Neural cell (in vitro differentiated cells): ENCODE data around the gene GFM1. TPM values are rescaled to one million over a fixed set of nuclear protein-coding genes. Genes with fewer than 3 reads are reported as not detected.

ENCODE experiments used
- H2AFZ ChIP-seq: fragments of 200-600, 300-800 bp; sonication (generic), shearing (Covaris generic); 2 replicates; pipeline ENCODE4 v1.6.0; 2014; ENCODE audit warnings: low read depth, mild to moderate bottlenecking, antibody characterized with exemption, low read length, moderate library complexity
- H3F3A ChIP-seq: fragments of 200-600 bp; shearing (Covaris generic); 2 replicates; pipeline ENCODE4 v1.6.1; 2016; ENCODE audit warnings: mild to moderate bottlenecking, moderate library complexity, mixed read lengths, antibody characterized with exemption, low read length; ENCODE audit not compliant: insufficient read depth, poor library complexity, severe bottlenecking
- H3K27ac ChIP-seq: fragments of 200-600, 300-800 bp; sonication (generic), shearing (Covaris generic); 2 replicates; pipeline ENCODE4 v1.5.1; 2014; ENCODE audit warnings: mild to moderate bottlenecking, low read length, moderate library complexity
- H3K27me3 ChIP-seq: fragments of 300-800, 200-600 bp; sonication (generic), shearing (Covaris generic); 2 replicates; pipeline ENCODE4 v1.6.0; 2014; ENCODE audit warnings: mild to moderate bottlenecking, low read depth, low read length, moderate library complexity; ENCODE audit not compliant: insufficient read depth
- H3K36me3 ChIP-seq: fragments of 300-800, 200-600 bp; sonication (generic), shearing (Covaris generic); 2 replicates; pipeline ENCODE4 v1.5.1; 2014; ENCODE audit warnings: mild to moderate bottlenecking, antibody characterized with exemption, low read length, moderate library complexity; ENCODE audit not compliant: insufficient read depth
- H3K4me2 ChIP-seq: fragments of 300-800, 200-600 bp; sonication (generic), shearing (Covaris generic); 2 replicates; pipeline ENCODE4 v1.6.0; 2014; ENCODE audit warnings: mild to moderate bottlenecking, low read length
- H3K4me3 ChIP-seq: fragments of 300-800, 200-600 bp; sonication (generic), shearing (Covaris generic); 2 replicates; pipeline ENCODE4 v1.5.1; 2014; ENCODE audit warnings: mild to moderate bottlenecking, low read length, moderate library complexity
- H3K79me2 ChIP-seq: fragments of 200-600 bp; shearing (Covaris generic); replicated peaks from 2 replicates; pipeline ENCODE4 v1.6.0; 2014; ENCODE audit warnings: mild to moderate bottlenecking, low read length, moderate library complexity; ENCODE audit not compliant: insufficient read depth
- H3K9ac ChIP-seq: fragments of 300-800, 200-600 bp; sonication (generic), shearing (Covaris generic); 2 replicates; pipeline ENCODE4 v1.6.1; 2016; ENCODE audit warnings: mild to moderate bottlenecking, low read length, mixed read lengths
- H3K9me2 ChIP-seq: fragments of 200-600 bp; shearing (Covaris generic); 2 replicates; pipeline ENCODE4 v1.6.1; 2016; ENCODE audit warnings: mild to moderate bottlenecking, low read length, mixed read lengths; ENCODE audit not compliant: insufficient read depth
- H3K9me3 ChIP-seq: fragments of 200-600, 300-800 bp; sonication (generic), shearing (Covaris generic); 2 replicates; pipeline ENCODE4 v1.6.1; 2016; ENCODE audit warnings: mild to moderate bottlenecking, mixed run types, low read length, moderate library complexity, mixed read lengths
- H4K20me1 ChIP-seq: fragments of 200-600 bp; shearing (Covaris generic); 2 replicates; pipeline ENCODE4 v1.6.1; 2016; ENCODE audit warnings: mild to moderate bottlenecking, mixed run types; ENCODE audit not compliant: insufficient read depth
- EP300 ChIP-seq: fragments of 450-650 bp; conservative IDR thresholded peaks from 2 replicates; pipeline ENCODE4 v1.6.1; 2014; ENCODE audit warnings: antibody characterized with exemption, mild to moderate bottlenecking, moderate library complexity; ENCODE audit not compliant: poor library complexity, severe bottlenecking
- EZH2 ChIP-seq: fragments of 200-600, 300-800 bp; shearing (Covaris generic), sonication (generic); IDR thresholded peaks from 2 replicates; pipeline ENCODE4 v1.6.1; 2014; ENCODE audit warnings: antibody characterized with exemption, low read length, borderline replicate concordance, mild to moderate bottlenecking; ENCODE audit not compliant: insufficient read depth, poor library complexity, severe bottlenecking
- MXI1 ChIP-seq: fragments of 450-650 bp; conservative IDR thresholded peaks from 2 replicates; pipeline ENCODE4 v1.6.1; 2014; ENCODE audit warnings: antibody characterized with exemption, mild to moderate bottlenecking; ENCODE audit not compliant: poor library complexity, severe bottlenecking
- POLR2AphosphoS5 ChIP-seq: IDR thresholded peaks from 2 replicates; pipeline ENCODE4 v1.6.1; 2012
- RAD21 ChIP-seq: fragments of 450-650 bp; conservative IDR thresholded peaks from 2 replicates; pipeline ENCODE4 v1.6.1; 2014; ENCODE audit warnings: antibody characterized with exemption, mild to moderate bottlenecking, moderate library complexity
- SMC3 ChIP-seq: fragments of 450-650 bp; conservative IDR thresholded peaks from 2 replicates; pipeline ENCODE4 v1.6.1; 2014; ENCODE audit warnings: antibody characterized with exemption, mild to moderate bottlenecking, moderate library complexity; ENCODE audit not compliant: poor library complexity
- TAF1 ChIP-seq: IDR thresholded peaks from 2 replicates; pipeline ENCODE4 v1.6.1; 2012; ENCODE audit warnings: low read depth
- polyA plus RNA-seq: library from polyadenylated mRNA; depleted of rRNA; stranded (reverse); fragments of >200 nt; gene quantifications from 2 replicates; pipeline ENCODE4 v1.2.3, GENCODE V29; 2014
- TF ChIP-seq, protein P1 (sequence below): IDR thresholded peaks from 2 replicates; pipeline ENCODE4 v1.6.1; 2012; ENCODE audit warnings: borderline replicate concordance
- TF ChIP-seq, protein P2 (sequence below): fragments of 450-650 bp; IDR thresholded peaks from 2 replicates; pipeline ENCODE4 v1.5.1; 2014; ENCODE audit warnings: antibody characterized with exemption, mild to moderate bottlenecking, moderate library complexity; ENCODE audit not compliant: poor library complexity, severe bottlenecking

Gene GFM1
- polyA plus RNA-seq, 1 donor from 2014 or later, result 67.1 TPM

DNA sequence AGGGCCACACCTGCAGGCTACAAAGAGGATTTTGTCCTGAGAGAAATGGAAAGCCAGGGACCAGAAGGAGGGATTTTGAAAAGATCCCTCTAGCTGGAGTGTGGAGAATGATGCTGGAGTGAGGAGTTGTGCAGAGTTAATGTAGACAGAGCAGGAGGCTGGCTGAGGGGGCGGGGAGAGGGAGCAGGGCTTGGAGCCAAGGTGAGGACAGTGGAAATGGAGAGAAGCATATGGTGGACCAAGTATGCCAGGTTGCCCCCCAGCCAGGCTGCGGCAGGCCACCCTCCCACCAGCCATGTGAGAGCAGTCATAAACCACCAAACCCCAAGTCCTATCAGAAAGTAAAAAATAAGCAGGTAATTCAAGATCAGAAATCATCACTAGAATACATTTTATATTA lies 73.2 kb downstream of the GFM1 start:
- Histone ChIP-seq H3K4me2 (no peak overlapping the region), H3K27ac (no peak overlapping the region), H3F3A (no peaks in the 10 kb centered on the region), H3K9me2 (no peaks in the 10 kb centered on the region), H4K20me1 (no peaks in the 10 kb centered on the region), H3K9me3 (no peaks in the 10 kb centered on the region), H3K9ac (no peak overlapping the region), H2AFZ (no peak overlapping the region), H3K79me2 (no peaks in the 10 kb centered on the region), H3K27me3 (no peaks in the 10 kb centered on the region), H3K36me3 (no peaks in the 10 kb centered on the region), H3K4me3 (no peak overlapping the region)
- TF ChIP-seq SMC3 (no peak), RAD21 (no peak)
- TF ChIP-seq, protein P1, sequence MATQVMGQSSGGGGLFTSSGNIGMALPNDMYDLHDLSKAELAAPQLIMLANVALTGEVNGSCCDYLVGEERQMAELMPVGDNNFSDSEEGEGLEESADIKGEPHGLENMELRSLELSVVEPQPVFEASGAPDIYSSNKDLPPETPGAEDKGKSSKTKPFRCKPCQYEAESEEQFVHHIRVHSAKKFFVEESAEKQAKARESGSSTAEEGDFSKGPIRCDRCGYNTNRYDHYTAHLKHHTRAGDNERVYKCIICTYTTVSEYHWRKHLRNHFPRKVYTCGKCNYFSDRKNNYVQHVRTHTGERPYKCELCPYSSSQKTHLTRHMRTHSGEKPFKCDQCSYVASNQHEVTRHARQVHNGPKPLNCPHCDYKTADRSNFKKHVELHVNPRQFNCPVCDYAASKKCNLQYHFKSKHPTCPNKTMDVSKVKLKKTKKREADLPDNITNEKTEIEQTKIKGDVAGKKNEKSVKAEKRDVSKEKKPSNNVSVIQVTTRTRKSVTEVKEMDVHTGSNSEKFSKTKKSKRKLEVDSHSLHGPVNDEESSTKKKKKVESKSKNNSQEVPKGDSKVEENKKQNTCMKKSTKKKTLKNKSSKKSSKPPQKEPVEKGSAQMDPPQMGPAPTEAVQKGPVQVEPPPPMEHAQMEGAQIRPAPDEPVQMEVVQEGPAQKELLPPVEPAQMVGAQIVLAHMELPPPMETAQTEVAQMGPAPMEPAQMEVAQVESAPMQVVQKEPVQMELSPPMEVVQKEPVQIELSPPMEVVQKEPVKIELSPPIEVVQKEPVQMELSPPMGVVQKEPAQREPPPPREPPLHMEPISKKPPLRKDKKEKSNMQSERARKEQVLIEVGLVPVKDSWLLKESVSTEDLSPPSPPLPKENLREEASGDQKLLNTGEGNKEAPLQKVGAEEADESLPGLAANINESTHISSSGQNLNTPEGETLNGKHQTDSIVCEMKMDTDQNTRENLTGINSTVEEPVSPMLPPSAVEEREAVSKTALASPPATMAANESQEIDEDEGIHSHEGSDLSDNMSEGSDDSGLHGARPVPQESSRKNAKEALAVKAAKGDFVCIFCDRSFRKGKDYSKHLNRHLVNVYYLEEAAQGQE, result no peak

DNA sequence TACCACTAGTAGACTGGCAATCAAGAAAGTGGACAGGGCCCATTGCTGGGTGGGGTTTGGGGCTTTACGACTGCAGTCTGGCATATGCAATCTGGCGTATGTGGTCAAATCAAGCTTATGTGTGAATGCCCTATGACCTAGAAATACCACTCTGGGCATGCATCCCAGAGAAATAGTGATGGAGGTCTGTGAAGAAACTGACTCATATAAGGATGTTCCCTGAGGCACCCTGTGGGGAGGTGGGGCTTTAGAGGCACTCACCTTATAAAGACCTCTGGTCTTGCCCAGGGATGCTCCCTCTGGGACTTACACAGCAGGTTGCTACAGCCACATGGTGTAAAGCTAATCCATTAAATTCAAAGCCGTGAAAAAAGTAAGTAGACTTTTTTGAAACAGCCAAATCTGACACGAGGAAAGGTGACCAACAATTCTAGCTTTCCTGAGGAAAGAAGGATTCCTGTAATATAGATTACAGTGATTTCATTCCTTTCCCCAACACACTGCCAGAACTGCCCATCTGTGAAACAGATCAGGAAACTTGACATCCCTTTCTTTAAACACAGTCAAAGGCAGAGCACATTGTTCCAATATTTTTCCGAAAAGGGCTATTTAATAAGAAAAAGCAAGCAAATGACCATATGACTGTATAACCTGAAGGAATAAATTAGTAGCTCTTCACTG lies 74.3 kb downstream of the GFM1 start:
- H3K27ac ChIP-seq, result no peak overlapping the region
- H3K27me3 ChIP-seq, result no peaks in the 10 kb centered on the region
- H3K4me2 ChIP-seq, result no peak overlapping the region
- H3K9me2 ChIP-seq, result no peaks in the 10 kb centered on the region
- H3K4me3 ChIP-seq, result no peak overlapping the region
- no peak overlapping the region for H3K9ac ChIP-seq
- H3K79me2 ChIP-seq, result no peaks in the 10 kb centered on the region
- no peaks in the 10 kb centered on the region for H4K20me1 ChIP-seq
- no peak for TF ChIP-seq POLR2AphosphoS5
- no peak for TF ChIP-seq SMC3
- TF ChIP-seq RAD21, result no peak
- TF ChIP-seq EZH2, result no peak
- TF ChIP-seq, protein P2, sequence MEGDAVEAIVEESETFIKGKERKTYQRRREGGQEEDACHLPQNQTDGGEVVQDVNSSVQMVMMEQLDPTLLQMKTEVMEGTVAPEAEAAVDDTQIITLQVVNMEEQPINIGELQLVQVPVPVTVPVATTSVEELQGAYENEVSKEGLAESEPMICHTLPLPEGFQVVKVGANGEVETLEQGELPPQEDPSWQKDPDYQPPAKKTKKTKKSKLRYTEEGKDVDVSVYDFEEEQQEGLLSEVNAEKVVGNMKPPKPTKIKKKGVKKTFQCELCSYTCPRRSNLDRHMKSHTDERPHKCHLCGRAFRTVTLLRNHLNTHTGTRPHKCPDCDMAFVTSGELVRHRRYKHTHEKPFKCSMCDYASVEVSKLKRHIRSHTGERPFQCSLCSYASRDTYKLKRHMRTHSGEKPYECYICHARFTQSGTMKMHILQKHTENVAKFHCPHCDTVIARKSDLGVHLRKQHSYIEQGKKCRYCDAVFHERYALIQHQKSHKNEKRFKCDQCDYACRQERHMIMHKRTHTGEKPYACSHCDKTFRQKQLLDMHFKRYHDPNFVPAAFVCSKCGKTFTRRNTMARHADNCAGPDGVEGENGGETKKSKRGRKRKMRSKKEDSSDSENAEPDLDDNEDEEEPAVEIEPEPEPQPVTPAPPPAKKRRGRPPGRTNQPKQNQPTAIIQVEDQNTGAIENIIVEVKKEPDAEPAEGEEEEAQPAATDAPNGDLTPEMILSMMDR, result no peak
- TF ChIP-seq, protein P1, result no peak
- TF ChIP-seq EP300, result no peak
- no peak for TF ChIP-seq MXI1
- TF ChIP-seq TAF1, result no peak
- no peaks in the 10 kb centered on the region for H3K9me3 ChIP-seq
- no peak overlapping the region for H2AFZ ChIP-seq
- H3F3A ChIP-seq, result no peaks in the 10 kb centered on the region
- no peaks in the 10 kb centered on the region for H3K36me3 ChIP-seq
